Neural progenitor cell (in vitro differentiated cells): ENCODE data around the gene ACSBG1.

Experiments
- EZH2 ChIP-seq: fragments of 200-600 bp; sonication (generic); IDR thresholded peaks from 2 replicates; pipeline ENCODE4 v1.6.1; 2017; ENCODE audit warnings: antibody characterized with exemption, mild to moderate bottlenecking, moderate library complexity
- EZH2phosphoT487 ChIP-seq: fragments of 200-600 bp; sonication (generic); IDR thresholded peaks from 2 replicates; pipeline ENCODE4 v1.6.1; 2017; ENCODE audit warnings: antibody characterized with exemption
- TF ChIP-seq, protein P1 (sequence below): fragments of 200-600 bp; sonication (generic); IDR thresholded peaks from 2 replicates; pipeline ENCODE4 v1.5.1; 2017; ENCODE audit warnings: antibody characterized with exemption, mild to moderate bottlenecking

DNA sequence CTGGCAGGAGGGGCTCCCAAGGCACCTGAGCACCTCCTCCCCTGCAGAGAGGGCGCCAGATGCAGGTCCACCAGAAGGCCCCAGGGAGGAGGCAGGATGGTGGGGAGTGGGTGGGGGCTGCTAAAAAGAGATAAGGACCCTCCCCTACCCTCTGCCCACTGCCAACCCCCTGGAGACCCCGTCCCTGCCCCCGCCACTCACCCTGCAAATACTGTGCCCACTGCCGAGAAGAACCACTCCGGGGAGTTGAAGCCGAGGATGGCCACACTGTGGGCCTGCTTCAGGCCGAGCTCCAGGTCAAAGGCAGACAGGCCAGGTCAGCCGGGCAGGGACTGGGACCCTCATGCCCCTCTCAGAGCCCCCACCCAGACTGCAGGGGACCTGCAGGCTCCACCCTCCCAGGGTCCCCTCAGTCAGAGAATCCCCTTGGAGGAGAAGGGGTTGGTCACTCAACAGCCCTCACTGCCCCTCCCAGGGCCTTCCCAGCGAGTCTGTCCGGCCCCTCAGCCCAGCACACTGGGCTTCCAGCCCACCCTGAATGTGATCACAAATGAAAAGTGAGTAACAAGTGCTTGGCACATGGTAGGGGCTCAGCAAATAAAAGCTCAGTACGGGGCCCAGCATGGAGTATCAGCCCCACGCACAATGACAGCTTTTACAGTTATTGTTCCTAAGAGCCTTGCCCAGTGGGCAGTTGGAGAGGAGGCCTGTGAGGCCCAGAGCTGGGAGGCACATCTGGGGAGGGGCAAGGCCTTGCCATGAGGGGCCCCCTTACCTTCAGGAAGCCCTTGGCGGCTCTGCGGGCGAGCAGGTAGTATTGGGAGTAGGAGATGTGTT, 40.4 kb downstream of the ACSBG1 start:
- TF ChIP-seq, protein P1, sequence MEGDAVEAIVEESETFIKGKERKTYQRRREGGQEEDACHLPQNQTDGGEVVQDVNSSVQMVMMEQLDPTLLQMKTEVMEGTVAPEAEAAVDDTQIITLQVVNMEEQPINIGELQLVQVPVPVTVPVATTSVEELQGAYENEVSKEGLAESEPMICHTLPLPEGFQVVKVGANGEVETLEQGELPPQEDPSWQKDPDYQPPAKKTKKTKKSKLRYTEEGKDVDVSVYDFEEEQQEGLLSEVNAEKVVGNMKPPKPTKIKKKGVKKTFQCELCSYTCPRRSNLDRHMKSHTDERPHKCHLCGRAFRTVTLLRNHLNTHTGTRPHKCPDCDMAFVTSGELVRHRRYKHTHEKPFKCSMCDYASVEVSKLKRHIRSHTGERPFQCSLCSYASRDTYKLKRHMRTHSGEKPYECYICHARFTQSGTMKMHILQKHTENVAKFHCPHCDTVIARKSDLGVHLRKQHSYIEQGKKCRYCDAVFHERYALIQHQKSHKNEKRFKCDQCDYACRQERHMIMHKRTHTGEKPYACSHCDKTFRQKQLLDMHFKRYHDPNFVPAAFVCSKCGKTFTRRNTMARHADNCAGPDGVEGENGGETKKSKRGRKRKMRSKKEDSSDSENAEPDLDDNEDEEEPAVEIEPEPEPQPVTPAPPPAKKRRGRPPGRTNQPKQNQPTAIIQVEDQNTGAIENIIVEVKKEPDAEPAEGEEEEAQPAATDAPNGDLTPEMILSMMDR, result no peak
- TF ChIP-seq EZH2phosphoT487 (no peak), EZH2 (no peak)
